NCI-H345 treated with DMSO at 0.1 percent for 48 hours (cell line): Measurements from ENCODE around the gene CCDC197.

ENCODE experiments used
- DNase-seq: peaks from one replicate; lab custom pipeline; 2025; ENCODE audit not compliant: unreplicated experiment; lab: John Stamatoyannopoulos, UW

The CCDC197 gene

GRCh38 chr14:94056579-94057308 lies 59.6 kb downstream of the CCDC197 start:
- DNase-seq: no peak

- DNase-seq: no peak
Measured at GRCh38 chr14:94058128-94058673, 61.1 kb downstream of the CCDC197 start.
